OCI-LY3 (cell line): ENCODE data around the gene FANCM.

Experiments used
- H2AFZ ChIP-seq: fragments of 200-600, 300-600 bp; shearing (Covaris generic); 2 replicates; pipeline ENCODE4 v1.6.0; 2014; ENCODE audit warnings: antibody characterized with exemption, low read depth, low read length
- H3K27ac ChIP-seq: fragments of 200-600, 300-600 bp; sonication (generic); 2 replicates; pipeline ENCODE4 v1.5.1; 2014; ENCODE audit warnings: mild to moderate bottlenecking, low read length, moderate library complexity, mixed read lengths
- H3K27me3 ChIP-seq: fragments of 200-600, 300-600 bp; sonication (generic); 2 replicates; pipeline ENCODE4 v1.6.1; 2014; ENCODE audit warnings: low read depth, low read length, mixed read lengths
- H3K36me3 ChIP-seq: fragments of 200-600, 300-600 bp; sonication (generic); replicated peaks from 2 replicates; pipeline ENCODE3; 2014; ENCODE audit warnings: low read depth, low read length, mixed read lengths
- H3K4me1 ChIP-seq: fragments of 300-600, 200-600 bp; sonication (generic); 2 replicates; pipeline ENCODE4 v1.6.1; 2014; ENCODE audit warnings: low read length, mixed read lengths
- H3K4me2 ChIP-seq: fragments of 200-600, 300-600 bp; sonication (generic); 2 replicates; pipeline ENCODE4 v1.6.1; 2014; ENCODE audit warnings: low read length, mixed read lengths
- H3K4me3 ChIP-seq: fragments of 300-600, 200-600 bp; sonication (generic); 2 replicates; pipeline ENCODE4 v1.5.1; 2014; ENCODE audit warnings: antibody characterized with exemption, mild to moderate bottlenecking, low read length, moderate library complexity
- H3K79me2 ChIP-seq: fragments of 300-600, 200-600 bp; shearing (Covaris generic); 2 replicates; pipeline ENCODE4 v1.6.1; 2014; ENCODE audit warnings: mild to moderate bottlenecking, low read length, mixed read lengths
- H3K9ac ChIP-seq: fragments of 300-600, 200-600 bp; shearing (Covaris generic); 2 replicates; pipeline ENCODE4 v1.6.0; 2014; ENCODE audit warnings: mild to moderate bottlenecking, low read length, moderate library complexity
- H3K9me3 ChIP-seq: fragments of 200-600, 300-600 bp; shearing (Covaris generic); 2 replicates; pipeline ENCODE4 v1.6.1; 2014; ENCODE audit warnings: low read length, mixed read lengths; ENCODE audit not compliant: insufficient read depth
- H4K20me1 ChIP-seq: fragments of 200-600, 300-600 bp; sonication (generic); 2 replicates; pipeline ENCODE4 v1.6.1; 2016; ENCODE audit warnings: low read length, mixed read lengths; ENCODE audit not compliant: insufficient read depth
- EZH2phosphoT487 ChIP-seq: fragments of 200-600 bp; shearing (Covaris generic); IDR thresholded peaks from 2 replicates; pipeline ENCODE4 v1.6.1; 2018; ENCODE audit warnings: antibody characterized with exemption, mixed run types, low read depth
- TF ChIP-seq, protein P1 (sequence below): fragments of 200-600, 300-600 bp; sonication (generic); IDR thresholded peaks from 2 replicates; pipeline ENCODE4 v1.5.1; 2014; ENCODE audit warnings: antibody characterized with exemption, low read length, low read depth

The FANCM gene

GRCh38 chr14:45134051-45134958 lies 1.4 kb upstream of the FANCM start, which contains the start of gene FKBP3:
Gene FKBP3, minus strand, starts transcription at chr14:45134481. Its CDS starts 25 bp downstream, at chr14:45134456.
- H3K79me2 ChIP-seq = peaks cover 75% of the 10 kb centered on the region
- peak within 1 kb of the TSS; percentile 90 for H3K27ac ChIP-seq
- H3K9me3 ChIP-seq = no peaks in the 10 kb centered on the region
- H3K4me1 ChIP-seq = peaks cover 21% of the 10 kb centered on the region
- peak within 1 kb of the TSS; percentile 94 for H3K9ac ChIP-seq
- H4K20me1 ChIP-seq = no peaks in the 10 kb centered on the region; the same call in 1 of the 2 replicates
- H3K4me2 ChIP-seq = peak within 1 kb of the TSS; percentile 90
- TF ChIP-seq, protein P1, sequence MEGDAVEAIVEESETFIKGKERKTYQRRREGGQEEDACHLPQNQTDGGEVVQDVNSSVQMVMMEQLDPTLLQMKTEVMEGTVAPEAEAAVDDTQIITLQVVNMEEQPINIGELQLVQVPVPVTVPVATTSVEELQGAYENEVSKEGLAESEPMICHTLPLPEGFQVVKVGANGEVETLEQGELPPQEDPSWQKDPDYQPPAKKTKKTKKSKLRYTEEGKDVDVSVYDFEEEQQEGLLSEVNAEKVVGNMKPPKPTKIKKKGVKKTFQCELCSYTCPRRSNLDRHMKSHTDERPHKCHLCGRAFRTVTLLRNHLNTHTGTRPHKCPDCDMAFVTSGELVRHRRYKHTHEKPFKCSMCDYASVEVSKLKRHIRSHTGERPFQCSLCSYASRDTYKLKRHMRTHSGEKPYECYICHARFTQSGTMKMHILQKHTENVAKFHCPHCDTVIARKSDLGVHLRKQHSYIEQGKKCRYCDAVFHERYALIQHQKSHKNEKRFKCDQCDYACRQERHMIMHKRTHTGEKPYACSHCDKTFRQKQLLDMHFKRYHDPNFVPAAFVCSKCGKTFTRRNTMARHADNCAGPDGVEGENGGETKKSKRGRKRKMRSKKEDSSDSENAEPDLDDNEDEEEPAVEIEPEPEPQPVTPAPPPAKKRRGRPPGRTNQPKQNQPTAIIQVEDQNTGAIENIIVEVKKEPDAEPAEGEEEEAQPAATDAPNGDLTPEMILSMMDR = peak; percentile 48
- no peak for TF ChIP-seq EZH2phosphoT487
- peaks cover 4% of the 10 kb centered on the region for H3K36me3 ChIP-seq
- peak within 1 kb of the TSS; percentile 91 for H3K4me3 ChIP-seq
- peak within 1 kb of the TSS; percentile 96 for H2AFZ ChIP-seq
- H3K27me3 ChIP-seq = no peaks in the 10 kb centered on the region

DNA sequence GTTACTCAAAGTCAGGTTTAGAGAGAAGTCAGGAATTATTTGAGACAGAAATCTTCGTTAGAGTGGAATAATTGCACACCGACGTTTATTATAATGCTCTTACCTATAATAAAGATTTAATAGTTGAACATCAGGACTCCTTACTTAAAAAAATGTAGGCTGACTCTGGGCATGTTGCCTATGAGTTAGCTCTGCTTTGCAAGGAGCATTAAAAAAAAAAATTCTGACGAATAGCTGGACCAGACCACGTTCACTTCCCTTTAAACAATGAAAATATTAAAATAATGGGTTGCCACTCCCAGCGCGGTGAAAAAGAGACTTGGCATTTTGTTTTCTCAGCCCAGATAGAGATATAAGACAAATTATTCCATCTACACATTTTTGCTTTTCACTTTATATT lies 574 bp upstream of the FANCM start:
- Histone ChIP-seq H3K27me3 (no peaks in the 10 kb centered on the region), H3K27ac (peak overlapping the region; percentile 90), H3K36me3 (no peaks in the 10 kb centered on the region), H3K9ac (peak overlapping the region; percentile 88), H3K4me1 (peaks cover 21% of the 10 kb centered on the region), H2AFZ (peak overlapping the region; percentile 96), H4K20me1 (no peaks in the 10 kb centered on the region; the same call in 1 of the 2 replicates), H3K4me3 (peak overlapping the region; percentile 91), H3K9me3 (no peaks in the 10 kb centered on the region), H3K79me2 (peaks cover 83% of the 10 kb centered on the region), H3K4me2 (peak overlapping the region; percentile 86)
- no peak for TF ChIP-seq EZH2phosphoT487
- TF ChIP-seq, protein P1 = no peak

- H3K27ac ChIP-seq = peak overlapping the region; percentile 90
Measured at GRCh38 chr14:45136399-45136798, 669 bp downstream of the FANCM start.

More at GRCh38 chr14:45136399-45136798, 669 bp downstream of the FANCM start:
- Histone ChIP-seq H2AFZ (no peak overlapping the region), H4K20me1 (no peaks in the 10 kb centered on the region; the same call in 1 of the 2 replicates), H3K27me3 (no peaks in the 10 kb centered on the region), H3K4me1 (peaks cover 22% of the 10 kb centered on the region), H3K9ac (peak overlapping the region; percentile 82), H3K36me3 (no peaks in the 10 kb centered on the region), H3K79me2 (peaks cover 80% of the 10 kb centered on the region), H3K4me3 (peak overlapping the region; percentile 91), H3K9me3 (no peaks in the 10 kb centered on the region), H3K4me2 (peak overlapping the region; percentile 74)
- no peak for TF ChIP-seq EZH2phosphoT487
- TF ChIP-seq, protein P1 = no peak
